ENCODE data around the gene NCKAP5.

GRCh38 chr2:132761437-132761836, 806.8 kb downstream of the NCKAP5 start:
- TF ChIP-seq CTCF (IDR thresholded peaks at IDR 0.05 in 4 of 5, conservative IDR thresholded peaks at IDR 0.05 in 1 of 5): no peak
- no peak for TF ChIP-seq POLR2A (IDR thresholded peaks at IDR 0.05)
